ENCODE measurements around the gene ABCC5. TPM values are rescaled to one million over a fixed set of nuclear protein-coding genes. Genes with fewer than 3 reads are reported as not detected.

Gene ABCC5
- total RNA-seq (15.8 TPM), polyA plus RNA-seq (ENCODE audit: insufficient read depth in 1 of 8, insufficient read length in 8 of 8, low replicate concordance in 1 of 8) (10 to 100 TPM; 17.0 to 28.7 (median 22.4) TPM)
- long read RNA-seq, donor 1, full-length matches to known transcripts, result 2 of 2 reads
- long read RNA-seq, donor 1, partial matches to known transcripts, result 0 of 2 reads
- long read RNA-seq, donor 1, other reads (novel, unspliced or antisense), result 0 of 2 reads
- long read RNA-seq, donor 2, result 0 reads
- long read RNA-seq, donor 3, full-length matches to known transcripts, result 4 of 4 reads
- long read RNA-seq, donor 3, partial matches to known transcripts, result 0 of 4 reads
- long read RNA-seq, donor 3, other reads (novel, unspliced or antisense), result 0 of 4 reads
- long read RNA-seq, donor 4, full-length matches to known transcripts, result 3 of 3 reads
- long read RNA-seq, donor 4, partial matches to known transcripts, result 0 of 3 reads
- long read RNA-seq, donor 4, other reads (novel, unspliced or antisense), result 0 of 3 reads
- long read RNA-seq, donor 5, full-length matches to known transcripts, result 5 of 5 reads
- long read RNA-seq, donor 5, partial matches to known transcripts, result 0 of 5 reads
- long read RNA-seq, donor 5, other reads (novel, unspliced or antisense), result 0 of 5 reads
- long read RNA-seq, donor 6, full-length matches to known transcripts, result 6 of 6 reads
- long read RNA-seq, donor 6, partial matches to known transcripts, result 0 of 6 reads
- long read RNA-seq, donor 6, other reads (novel, unspliced or antisense), result 0 of 6 reads
- long read RNA-seq, donor 7, full-length matches to known transcripts, result 3 of 3 reads
- long read RNA-seq, donor 7, partial matches to known transcripts, result 0 of 3 reads
- long read RNA-seq, donor 7, other reads (novel, unspliced or antisense), result 0 of 3 reads
- long read RNA-seq, donor 8, full-length matches to known transcripts, result 1 of 1 reads
- long read RNA-seq, donor 8, partial matches to known transcripts, result 0 of 1 reads
- long read RNA-seq, donor 8, other reads (novel, unspliced or antisense), result 0 of 1 reads
- long read RNA-seq, donor 9, full-length matches to known transcripts, result 4 of 4 reads
- long read RNA-seq, donor 9, partial matches to known transcripts, result 0 of 4 reads
- long read RNA-seq, donor 9, other reads (novel, unspliced or antisense), result 0 of 4 reads
- long read RNA-seq, donor 10, full-length matches to known transcripts, result 7 of 7 reads
- long read RNA-seq, donor 10, partial matches to known transcripts, result 0 of 7 reads
- long read RNA-seq, donor 10, other reads (novel, unspliced or antisense), result 0 of 7 reads
- long read RNA-seq, donor 11, full-length matches to known transcripts, result 3 of 3 reads
- long read RNA-seq, donor 11, partial matches to known transcripts, result 0 of 3 reads
- long read RNA-seq, donor 11, other reads (novel, unspliced or antisense), result 0 of 3 reads

DNA sequence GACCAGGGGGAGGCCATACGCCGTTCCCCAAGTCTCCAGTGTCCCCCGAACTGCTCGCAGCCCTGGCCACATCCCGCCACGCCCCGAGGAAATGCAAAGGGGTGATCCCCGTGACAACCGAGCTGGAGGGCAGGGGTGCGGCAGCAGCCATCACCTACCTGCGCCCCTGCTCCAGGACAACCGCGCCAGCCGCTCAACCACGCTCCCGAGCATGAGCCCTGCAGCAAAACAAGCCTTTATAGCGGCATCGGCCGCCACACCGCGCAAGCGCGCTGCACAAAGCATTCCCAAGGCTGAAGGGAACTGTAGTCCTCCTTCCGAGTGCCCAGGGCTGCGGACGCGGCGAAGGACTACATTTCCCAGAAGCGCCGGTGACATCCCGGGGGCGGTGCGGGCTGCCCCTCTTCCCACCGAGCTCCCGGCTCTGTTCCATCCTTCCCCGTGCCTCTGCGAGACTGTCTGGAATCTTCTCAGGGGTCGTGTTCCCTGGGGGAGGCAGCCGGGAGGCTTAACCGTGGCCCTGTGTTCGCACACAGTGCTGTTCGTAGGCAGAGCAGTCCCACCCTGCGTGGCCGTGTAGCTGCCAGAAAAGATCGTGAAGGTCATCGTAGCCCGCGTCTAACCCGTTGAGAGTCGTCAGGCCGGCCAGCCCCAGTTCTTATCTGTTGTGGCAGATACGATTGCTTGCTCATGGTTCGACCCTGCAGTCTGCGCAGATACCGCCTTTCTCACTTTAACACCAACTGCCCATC lies at the start of gene ABCC5:
ABCC5 (minus strand) TSS at position 213 of the 752 bp plus-strand sequence. CDS start 3,492 bp downstream, outside the sequence.
- peak; percentile 98 for DNase-seq
- Histone ChIP-seq H3K4me3 (ENCODE audit: low read length) (peak within 1 kb of the TSS; percentile 92), H3K36me3 (ENCODE audit: control insufficient read depth, insufficient read depth, low read length) (peaks cover 7% of the 10 kb centered on the region), H3K27ac (ENCODE audit: low read length) (peak within 1 kb of the TSS; percentile 65), H3K4me1 (ENCODE audit: control insufficient read depth, insufficient read depth, low read length) (peaks cover 12% of the 10 kb centered on the region), H3K27me3 (ENCODE audit: control insufficient read depth, insufficient read depth, low read length) (no peaks in the 10 kb centered on the region), H3K9me3 (replicated peaks; ENCODE audit: control insufficient read depth, low read depth, low read length) (no peaks in the 10 kb centered on the region)
- under 1% methylated on average over 50 of the region's 55 CpGs for WGBS (ENCODE audit: insufficient coverage)

DNA sequence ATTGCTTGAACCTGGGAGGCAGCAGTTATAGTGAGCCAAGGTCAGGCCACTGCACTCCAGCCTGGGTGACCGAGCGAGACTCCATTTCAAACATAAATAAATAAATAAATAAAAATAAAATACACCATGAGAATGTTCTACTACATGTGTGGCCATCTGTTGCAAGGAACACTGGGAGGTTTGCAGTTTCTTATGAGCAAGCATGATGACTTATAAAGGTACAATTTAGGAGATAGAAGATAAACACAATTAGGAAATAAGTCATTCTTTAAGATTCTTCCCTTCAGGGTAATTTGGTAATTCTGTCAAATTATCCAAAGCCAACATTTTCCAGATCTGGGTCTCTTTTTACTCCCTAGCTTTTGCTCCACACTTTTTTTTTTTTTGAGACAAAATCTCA lies 48.5 kb upstream of the ABCC5 start:
- no peaks in the 10 kb centered on the region for H3K4me1 ChIP-seq (ENCODE audit: control insufficient read depth, insufficient read depth, low read length)
- no peaks in the 10 kb centered on the region for H3K27me3 ChIP-seq (ENCODE audit: control insufficient read depth, insufficient read depth, low read length)
- H3K9me3 ChIP-seq (replicated peaks; ENCODE audit: control insufficient read depth, low read depth, low read length), result no peaks in the 10 kb centered on the region
- no peaks in the 10 kb centered on the region for H3K36me3 ChIP-seq (ENCODE audit: control insufficient read depth, insufficient read depth, low read length)
- no peak overlapping the region for H3K27ac ChIP-seq (ENCODE audit: low read length)
- H3K4me3 ChIP-seq (ENCODE audit: low read length), result no peak overlapping the region
- DNase-seq, result no peak
- WGBS (ENCODE audit: insufficient coverage), result no CpG with 5 or more reads among the region's 2 CpGs

DNA sequence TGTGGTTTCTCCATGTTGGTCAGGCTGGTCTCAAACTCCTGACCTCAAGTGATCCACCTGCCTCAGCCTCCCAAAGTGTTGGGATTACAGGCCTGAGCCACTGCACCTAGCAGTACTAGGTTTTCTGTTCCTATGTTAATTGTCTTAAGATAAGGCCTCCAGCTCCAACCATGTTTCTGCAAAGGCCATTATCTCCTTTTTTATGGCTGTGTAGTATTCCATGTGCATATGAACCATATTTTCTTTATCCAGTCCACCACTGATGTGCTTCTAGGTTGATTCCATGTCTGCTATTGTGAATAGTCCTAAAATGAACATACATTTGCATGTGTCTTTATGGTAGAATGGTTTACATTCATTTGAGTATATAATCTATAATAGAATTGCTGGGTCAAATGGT lies 45.0 kb upstream of the ABCC5 start:
- H3K9me3 ChIP-seq (replicated peaks; ENCODE audit: control insufficient read depth, low read depth, low read length), result no peaks in the 10 kb centered on the region
- no peak overlapping the region for H3K27ac ChIP-seq (ENCODE audit: low read length)
- peaks cover 4% of the 10 kb centered on the region for H3K27me3 ChIP-seq (ENCODE audit: control insufficient read depth, insufficient read depth, low read length)
- DNase-seq, result no peak
- H3K36me3 ChIP-seq (ENCODE audit: control insufficient read depth, insufficient read depth, low read length), result no peaks in the 10 kb centered on the region
- H3K4me1 ChIP-seq (ENCODE audit: control insufficient read depth, insufficient read depth, low read length), result no peaks in the 10 kb centered on the region
- H3K4me3 ChIP-seq (ENCODE audit: low read length), result no peak overlapping the region

DNA sequence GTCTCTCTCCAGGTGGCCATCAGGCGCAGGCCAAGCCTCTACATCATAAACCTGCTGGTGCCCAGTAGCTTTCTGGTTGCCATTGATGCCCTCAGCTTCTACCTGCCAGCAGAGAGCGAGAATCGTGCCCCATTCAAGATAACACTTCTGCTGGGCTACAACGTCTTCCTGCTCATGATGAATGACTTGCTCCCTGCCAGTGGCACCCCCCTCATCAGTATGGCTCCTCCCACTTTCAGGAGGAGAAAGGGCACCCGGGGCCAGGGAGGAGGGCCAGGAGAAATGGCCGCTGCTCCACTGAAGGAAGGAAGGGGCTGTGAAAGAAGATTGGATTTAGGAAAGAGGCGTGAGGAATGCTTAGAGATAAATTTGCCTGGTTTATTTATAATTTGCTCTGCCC lies 41.7 kb upstream of the ABCC5 start:
- DNase-seq, result no peak
- no peak overlapping the region for H3K27ac ChIP-seq (ENCODE audit: low read length)
- WGBS (ENCODE audit: insufficient coverage), result 87% methylated on average over 4 of the region's 7 CpGs

DNA sequence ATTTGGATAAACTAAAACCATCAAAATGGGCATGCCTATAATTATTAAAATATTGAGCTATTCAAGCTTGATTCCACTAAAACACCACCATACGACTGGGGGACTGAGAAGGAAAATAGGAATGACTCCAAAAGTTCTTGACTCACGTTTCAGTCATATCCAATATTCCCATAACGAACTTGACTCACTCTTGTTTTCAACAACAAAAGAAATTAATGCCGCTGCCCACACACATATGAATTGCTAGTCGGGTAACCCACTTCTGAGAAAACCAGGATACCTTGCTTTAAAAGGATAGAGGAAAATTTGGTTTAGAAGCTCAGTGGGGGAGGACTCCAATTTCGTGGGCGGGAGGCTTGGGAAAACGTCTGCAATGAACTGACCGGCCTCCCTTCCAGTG lies 40.3 kb upstream of the ABCC5 start:
- Histone ChIP-seq H3K4me3 (ENCODE audit: low read length) (no peak overlapping the region), H3K9me3 (replicated peaks; ENCODE audit: control insufficient read depth, low read depth, low read length) (no peaks in the 10 kb centered on the region), H3K4me1 (ENCODE audit: control insufficient read depth, insufficient read depth, low read length) (no peaks in the 10 kb centered on the region), H3K36me3 (ENCODE audit: control insufficient read depth, insufficient read depth, low read length) (no peaks in the 10 kb centered on the region), H3K27ac (ENCODE audit: low read length) (no peak overlapping the region), H3K27me3 (ENCODE audit: control insufficient read depth, insufficient read depth, low read length) (peaks cover 4% of the 10 kb centered on the region)
- DNase-seq, result peak; percentile 7
- 23% methylated on average over 4 of the region's 9 CpGs for WGBS (ENCODE audit: insufficient coverage)

More for the DNA sequence above, 41.7 kb upstream of the ABCC5 start:
- Histone ChIP-seq H3K9me3 (replicated peaks; ENCODE audit: control insufficient read depth, low read depth, low read length) (no peaks in the 10 kb centered on the region), H3K4me1 (ENCODE audit: control insufficient read depth, insufficient read depth, low read length) (no peaks in the 10 kb centered on the region), H3K4me3 (ENCODE audit: low read length) (no peak overlapping the region), H3K36me3 (ENCODE audit: control insufficient read depth, insufficient read depth, low read length) (no peaks in the 10 kb centered on the region), H3K27me3 (ENCODE audit: control insufficient read depth, insufficient read depth, low read length) (peaks cover 4% of the 10 kb centered on the region)

DNA sequence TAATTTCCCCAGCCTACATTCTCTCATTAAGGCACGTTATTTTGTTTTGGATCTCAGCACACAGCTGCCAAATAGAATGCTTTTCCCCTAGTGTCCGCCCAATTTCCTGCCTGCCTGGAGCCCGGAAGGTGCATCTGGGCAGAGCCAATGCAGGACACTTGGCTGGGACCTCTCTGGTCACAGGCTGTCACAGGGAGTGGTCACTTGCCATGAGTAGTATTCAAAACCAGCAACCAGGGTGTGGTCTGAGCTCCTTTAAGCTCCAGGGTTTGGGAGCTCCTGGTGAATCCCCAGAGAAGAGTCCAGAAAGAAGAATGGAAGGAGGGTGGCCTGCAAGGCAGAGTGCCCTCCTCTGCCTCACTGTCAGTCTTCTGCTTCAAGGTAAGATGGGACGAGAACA lies 35.1 kb upstream of the ABCC5 start, which contains the start of gene HTR3C:
HTR3C (plus strand) TSS at position 281 of the 400 bp plus-strand sequence; CDS start at position 315, 34 bp downstream.
- 54% methylated on average over 3 of the region's 4 CpGs for WGBS (ENCODE audit: insufficient coverage)
- no peak within 1 kb of the TSS for H3K27ac ChIP-seq (ENCODE audit: low read length)
- no peaks in the 10 kb centered on the region for H3K9me3 ChIP-seq (replicated peaks; ENCODE audit: control insufficient read depth, low read depth, low read length)
- no peaks in the 10 kb centered on the region for H3K4me1 ChIP-seq (ENCODE audit: control insufficient read depth, insufficient read depth, low read length)
- no peaks in the 10 kb centered on the region for H3K27me3 ChIP-seq (ENCODE audit: control insufficient read depth, insufficient read depth, low read length)
- H3K4me3 ChIP-seq (ENCODE audit: low read length), result no peak within 1 kb of the TSS
- H3K36me3 ChIP-seq (ENCODE audit: control insufficient read depth, insufficient read depth, low read length), result no peaks in the 10 kb centered on the region
- DNase-seq, result no peak

DNA sequence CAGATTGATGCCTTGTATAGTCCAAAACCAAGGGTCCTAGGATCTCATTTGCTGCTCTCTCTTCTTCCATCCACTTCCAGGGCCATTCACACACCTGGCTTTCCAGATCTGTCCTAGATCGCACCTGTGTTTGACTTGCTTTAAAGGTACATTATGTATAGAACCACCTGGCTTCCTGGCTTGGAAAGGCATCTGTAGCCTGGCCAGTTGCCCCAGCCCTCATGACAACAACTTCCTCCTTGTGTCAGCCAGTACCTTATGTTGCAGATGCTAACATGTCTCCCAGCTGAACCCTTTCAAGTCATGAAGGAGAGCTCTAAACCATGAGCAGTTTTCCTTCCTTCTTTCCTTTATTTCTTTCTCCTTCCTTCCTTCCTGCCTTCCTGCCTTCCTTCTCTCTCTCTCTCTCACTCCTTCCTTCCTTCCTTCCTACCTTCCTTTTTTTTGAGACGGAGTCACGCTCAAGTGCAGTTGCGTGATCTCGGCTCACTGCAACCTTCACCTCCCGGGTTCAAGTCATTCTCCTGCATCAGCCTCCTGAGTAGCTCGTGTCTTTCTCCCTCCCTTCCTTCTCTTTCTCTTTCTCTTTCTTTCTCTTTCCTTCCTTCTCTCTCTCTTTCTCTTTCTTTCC lies 32.6 kb upstream of the ABCC5 start:
- WGBS (ENCODE audit: insufficient coverage), result 89% methylated on average over 7 of the region's 7 CpGs

DNA sequence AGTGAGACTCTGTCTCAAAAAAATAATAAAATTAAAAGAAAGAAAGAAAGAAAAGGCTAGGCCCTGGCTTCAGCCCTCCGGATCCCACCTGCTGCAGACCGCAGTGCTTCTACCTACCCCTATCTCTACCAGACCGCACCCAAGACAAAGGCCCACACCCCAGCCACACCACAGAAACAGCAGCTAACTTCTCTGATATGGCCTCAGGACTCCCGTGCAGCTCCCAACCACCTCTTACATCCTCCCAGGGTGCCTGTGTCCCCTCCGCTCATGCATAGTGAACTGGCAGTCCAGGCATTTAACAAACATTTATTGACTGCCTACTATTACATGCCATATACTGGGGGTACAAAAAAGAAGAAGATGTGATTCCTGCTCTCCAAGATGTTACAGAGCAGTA lies 28.3 kb upstream of the ABCC5 start:
- Histone ChIP-seq H3K27ac (ENCODE audit: low read length) (no peak overlapping the region), H3K4me1 (ENCODE audit: control insufficient read depth, insufficient read depth, low read length) (no peaks in the 10 kb centered on the region), H3K9me3 (replicated peaks; ENCODE audit: control insufficient read depth, low read depth, low read length) (no peaks in the 10 kb centered on the region), H3K36me3 (ENCODE audit: control insufficient read depth, insufficient read depth, low read length) (no peaks in the 10 kb centered on the region), H3K4me3 (ENCODE audit: low read length) (no peak overlapping the region), H3K27me3 (ENCODE audit: control insufficient read depth, insufficient read depth, low read length) (no peaks in the 10 kb centered on the region)
- WGBS (ENCODE audit: insufficient coverage), result 100% methylated on average over 2 of the region's 5 CpGs
- no peak for DNase-seq

More for the DNA sequence above, 32.6 kb upstream of the ABCC5 start:
- no peak overlapping the region for H3K27ac ChIP-seq (ENCODE audit: low read length)
- no peak for DNase-seq
- H3K27me3 ChIP-seq (ENCODE audit: control insufficient read depth, insufficient read depth, low read length), result no peaks in the 10 kb centered on the region
- no peaks in the 10 kb centered on the region for H3K36me3 ChIP-seq (ENCODE audit: control insufficient read depth, insufficient read depth, low read length)
- H3K9me3 ChIP-seq (replicated peaks; ENCODE audit: control insufficient read depth, low read depth, low read length), result no peaks in the 10 kb centered on the region
- H3K4me3 ChIP-seq (ENCODE audit: low read length), result no peak overlapping the region
- H3K4me1 ChIP-seq (ENCODE audit: control insufficient read depth, insufficient read depth, low read length), result no peaks in the 10 kb centered on the region

DNA sequence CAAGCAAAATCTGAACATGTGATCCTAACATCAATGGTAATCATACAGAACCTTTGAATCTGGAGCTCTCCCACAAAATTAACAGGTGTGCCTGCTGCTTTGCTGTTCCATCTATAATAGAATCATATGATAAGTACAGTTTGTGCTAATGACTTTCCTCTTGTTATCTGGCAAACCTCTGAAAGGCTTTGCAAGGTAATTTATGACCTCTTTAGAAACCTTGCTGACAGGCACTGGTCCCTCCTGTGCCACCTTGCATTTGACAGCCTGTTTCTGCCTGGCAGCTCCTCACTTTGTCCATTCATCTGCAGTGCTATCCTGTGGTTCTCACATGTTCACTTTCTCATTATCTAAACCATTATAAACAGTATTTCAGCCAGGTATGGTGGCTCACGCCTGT lies 24.9 kb upstream of the ABCC5 start:
- no peaks in the 10 kb centered on the region for H3K9me3 ChIP-seq (replicated peaks; ENCODE audit: control insufficient read depth, low read depth, low read length)
- no peak for DNase-seq
- H3K4me3 ChIP-seq (ENCODE audit: low read length), result no peak overlapping the region
- no peaks in the 10 kb centered on the region for H3K27me3 ChIP-seq (ENCODE audit: control insufficient read depth, insufficient read depth, low read length)
- 75% methylated on average over 1 of the region's 1 CpG for WGBS (ENCODE audit: insufficient coverage)
- H3K27ac ChIP-seq (ENCODE audit: low read length), result no peak overlapping the region
- H3K36me3 ChIP-seq (ENCODE audit: control insufficient read depth, insufficient read depth, low read length), result no peaks in the 10 kb centered on the region
- no peaks in the 10 kb centered on the region for H3K4me1 ChIP-seq (ENCODE audit: control insufficient read depth, insufficient read depth, low read length)
